GM12801 (cell line): ENCODE measurements around the gene YRDC.

Experiments used
- TF ChIP-seq, protein P1 (sequence below): IDR thresholded peaks from one replicate; pipeline ENCODE4 v1.5.1; 2011; ENCODE audit warnings: control low read depth; ENCODE audit not compliant: insufficient read length; ENCODE audit errors: extremely low read depth

Gene YRDC

DNA sequence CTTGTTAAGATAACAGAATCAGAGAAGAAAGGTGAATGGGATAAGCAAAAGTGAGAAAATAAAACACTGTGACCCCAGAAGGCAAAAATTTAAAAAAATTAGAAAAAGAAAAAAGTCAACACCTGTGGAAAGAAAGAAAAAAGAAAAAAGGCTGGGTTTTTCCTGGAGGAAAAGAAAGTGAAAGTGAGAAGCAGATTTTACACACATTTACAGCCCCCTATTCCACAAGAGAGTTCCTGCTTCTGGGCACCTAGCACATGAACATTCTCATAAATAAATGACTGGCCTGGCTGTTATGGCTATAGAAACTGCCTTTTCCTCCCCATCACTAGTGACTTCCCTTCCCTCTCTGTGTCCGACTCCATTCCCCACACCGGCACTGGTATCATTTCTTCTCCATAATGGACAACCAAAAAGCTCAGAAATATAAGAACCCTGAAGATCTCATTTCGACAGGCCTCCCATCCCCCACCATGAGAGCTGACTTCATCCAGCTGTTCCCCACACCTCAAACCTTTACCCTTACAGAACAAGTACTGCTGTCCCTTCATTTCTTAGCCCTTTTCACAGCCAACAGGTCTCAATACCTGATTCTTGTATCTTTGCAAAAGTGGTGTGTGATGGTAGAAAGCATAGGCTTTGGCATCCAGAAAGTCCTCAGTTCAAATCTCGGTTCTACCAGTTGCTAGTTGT is 38.8 kb upstream of the YRDC start:
- TF ChIP-seq, protein P1, sequence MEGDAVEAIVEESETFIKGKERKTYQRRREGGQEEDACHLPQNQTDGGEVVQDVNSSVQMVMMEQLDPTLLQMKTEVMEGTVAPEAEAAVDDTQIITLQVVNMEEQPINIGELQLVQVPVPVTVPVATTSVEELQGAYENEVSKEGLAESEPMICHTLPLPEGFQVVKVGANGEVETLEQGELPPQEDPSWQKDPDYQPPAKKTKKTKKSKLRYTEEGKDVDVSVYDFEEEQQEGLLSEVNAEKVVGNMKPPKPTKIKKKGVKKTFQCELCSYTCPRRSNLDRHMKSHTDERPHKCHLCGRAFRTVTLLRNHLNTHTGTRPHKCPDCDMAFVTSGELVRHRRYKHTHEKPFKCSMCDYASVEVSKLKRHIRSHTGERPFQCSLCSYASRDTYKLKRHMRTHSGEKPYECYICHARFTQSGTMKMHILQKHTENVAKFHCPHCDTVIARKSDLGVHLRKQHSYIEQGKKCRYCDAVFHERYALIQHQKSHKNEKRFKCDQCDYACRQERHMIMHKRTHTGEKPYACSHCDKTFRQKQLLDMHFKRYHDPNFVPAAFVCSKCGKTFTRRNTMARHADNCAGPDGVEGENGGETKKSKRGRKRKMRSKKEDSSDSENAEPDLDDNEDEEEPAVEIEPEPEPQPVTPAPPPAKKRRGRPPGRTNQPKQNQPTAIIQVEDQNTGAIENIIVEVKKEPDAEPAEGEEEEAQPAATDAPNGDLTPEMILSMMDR, result no peak

DNA sequence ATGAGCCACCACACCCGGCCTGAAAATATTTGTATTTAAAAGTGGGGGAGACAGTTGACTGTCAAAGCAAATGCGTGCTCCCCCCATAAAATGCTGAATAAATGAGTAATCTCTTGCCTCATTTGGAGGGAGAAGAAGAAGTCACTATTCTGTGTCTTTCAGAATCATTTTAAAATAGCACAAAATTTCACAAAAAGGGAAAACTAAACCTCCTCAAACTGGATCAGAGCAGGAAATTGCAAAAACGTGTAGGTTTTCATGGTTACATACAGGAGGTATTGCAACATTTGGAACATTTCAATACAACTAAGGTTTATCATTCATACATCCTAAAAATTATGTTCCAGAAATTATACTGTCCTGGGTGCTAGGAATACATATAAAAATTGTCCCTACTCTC is 37.8 kb upstream of the YRDC start:
- TF ChIP-seq, protein P1, result no peak

DNA sequence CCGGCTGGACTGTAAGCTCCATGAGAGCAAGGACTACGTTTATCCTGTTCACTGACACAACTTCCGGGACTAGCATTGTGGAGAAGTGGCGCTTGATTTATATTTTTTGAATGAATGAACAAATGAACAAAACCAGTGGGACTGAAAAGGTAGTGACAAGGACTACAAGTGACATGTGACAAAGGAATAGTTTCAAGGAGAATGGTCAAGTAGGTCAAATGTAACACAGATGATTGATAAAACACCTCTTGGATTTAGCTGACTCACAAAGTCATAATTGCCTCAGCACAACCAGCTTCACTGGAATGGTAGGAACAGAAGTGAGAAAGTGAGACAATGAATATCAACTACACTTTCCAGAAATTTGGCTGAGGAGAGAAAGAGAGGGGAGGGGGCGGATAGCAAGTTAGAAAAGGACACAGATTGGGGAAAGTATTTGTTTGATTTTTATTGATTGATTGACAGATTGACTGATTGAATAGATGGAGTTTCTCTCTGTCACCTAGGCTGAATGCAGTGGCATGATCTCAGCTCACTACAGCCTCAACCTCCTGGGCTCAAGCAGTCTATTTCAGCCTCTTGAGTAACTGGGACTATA is 37.1 kb upstream of the YRDC start:
- TF ChIP-seq, protein P1, result no peak

DNA sequence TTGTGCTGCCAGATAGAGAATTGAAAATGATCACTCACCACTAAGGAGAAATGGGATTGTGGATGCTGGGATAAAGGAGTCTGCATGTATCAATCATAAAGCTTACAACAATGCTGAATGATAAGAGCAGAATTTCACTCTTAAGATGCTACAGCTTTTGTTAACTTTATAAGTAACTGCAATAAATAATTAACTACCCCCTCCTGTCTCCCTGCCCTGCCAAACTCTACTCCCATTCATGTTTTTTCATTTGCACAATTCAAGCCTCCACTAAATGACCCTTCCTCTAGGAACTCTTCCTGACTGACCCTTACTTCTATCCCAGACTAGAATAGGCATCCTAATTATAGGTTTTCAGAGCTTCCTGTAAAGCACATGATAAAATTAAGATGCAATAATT is 36.5 kb upstream of the YRDC start:
- TF ChIP-seq, protein P1, result no peak

DNA sequence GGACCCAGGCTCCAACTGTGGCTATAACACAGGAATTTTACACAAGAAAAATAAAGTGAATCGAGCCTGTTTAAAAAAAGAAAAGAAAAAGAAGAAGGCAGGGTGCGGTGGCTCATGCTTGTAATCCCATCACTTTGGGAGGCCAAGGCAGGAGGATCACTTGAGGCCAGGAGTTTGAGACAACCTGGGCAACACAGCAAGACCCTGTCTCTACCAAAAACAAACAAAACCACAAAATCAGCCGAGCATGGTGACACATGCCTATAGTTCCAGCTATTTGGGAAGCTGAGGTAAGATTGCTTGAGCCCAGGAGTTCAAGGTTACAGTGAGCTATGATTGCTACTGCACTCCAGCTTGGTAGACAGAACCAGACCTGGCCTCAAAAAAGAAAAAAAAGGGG is 33.6 kb upstream of the YRDC start:
- TF ChIP-seq, protein P1, result no peak

DNA sequence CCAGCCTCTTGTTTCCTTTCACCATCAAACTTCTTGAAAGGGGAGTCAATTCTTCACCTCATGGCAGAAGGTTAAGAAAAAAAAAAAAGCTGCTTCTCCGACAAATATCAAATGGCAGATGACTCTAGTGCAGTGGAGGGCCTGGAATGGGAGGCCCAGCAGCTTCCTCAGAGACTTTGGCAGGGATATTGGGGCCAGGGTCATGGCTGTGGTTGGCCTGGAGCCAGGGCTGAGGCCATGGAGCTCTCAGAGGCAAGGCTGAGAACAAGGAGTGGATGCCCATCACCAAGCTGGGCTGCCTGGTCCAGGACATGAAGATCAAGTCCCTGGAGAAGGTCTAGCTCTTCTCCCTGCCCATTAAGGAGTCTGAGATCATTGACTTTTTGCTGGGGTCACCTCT is 32.7 kb upstream of the YRDC start:
- TF ChIP-seq, protein P1, result no peak

DNA sequence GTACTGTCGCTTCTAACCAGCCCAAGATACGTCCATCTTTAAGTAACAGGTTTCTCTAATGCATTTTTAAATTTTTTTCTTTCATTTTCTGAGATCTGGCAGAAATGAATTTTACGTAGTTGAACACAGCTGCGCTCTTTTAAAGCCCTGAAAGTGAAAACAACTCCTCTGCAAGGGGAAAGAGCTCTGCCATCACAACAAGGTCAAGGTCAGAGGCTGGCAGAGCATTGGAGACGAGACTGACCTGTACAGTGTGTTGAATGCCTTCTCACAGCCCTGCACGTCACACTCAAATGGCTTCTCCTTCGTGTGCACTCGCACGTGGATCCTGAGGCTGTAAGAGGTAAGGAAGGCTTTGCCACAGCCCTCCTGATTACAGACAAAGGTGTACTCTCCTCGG is 31.7 kb upstream of the YRDC start:
- TF ChIP-seq, protein P1, result no peak

DNA sequence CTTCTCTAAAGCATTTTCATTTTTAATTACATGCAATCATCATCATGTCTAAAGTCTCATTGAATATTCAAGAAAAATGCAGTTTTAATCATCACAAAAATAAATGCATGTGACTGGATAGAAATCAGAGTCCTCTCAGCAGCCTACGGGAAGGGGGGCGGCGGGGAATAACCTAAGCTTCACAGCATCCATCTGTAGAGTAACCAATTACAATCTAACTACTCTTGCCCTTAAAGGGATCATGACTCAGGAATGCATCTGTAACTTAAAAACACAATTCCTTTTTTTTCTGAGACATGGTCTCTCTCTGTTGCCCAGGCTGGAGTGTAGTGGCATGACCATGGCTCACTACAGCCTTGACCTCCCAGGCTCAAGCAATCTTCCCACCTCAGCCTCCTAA is 28.8 kb upstream of the YRDC start:
- TF ChIP-seq, protein P1, result no peak
